Gastrocnemius medialis (tissue), 4 donors: ENCODE measurements around the gene NUP62CL.

Source experiments
- POLR2A ChIP-seq, 2 donors: fragments of 450-650 bp; IDR thresholded peaks; one replicate each; pipeline ENCODE4 v1.6.1; 2017; ENCODE audit warnings: antibody characterized with exemption in 2 of 2, mild to moderate bottlenecking in 2 of 2, moderate library complexity in 2 of 2
- TF ChIP-seq, protein P1 (sequence below), 5 experiments: fragments of 450-650 bp in 3 of 5; fragments of 200-600 bp in 2 of 5; sonication (generic) in 2 of 5; IDR thresholded peaks in 4 of 5; conservative IDR thresholded peaks in 1 of 5; 1 replicate in 4 of 5; 2 replicates in 1 of 5; pipeline ENCODE4 v1.5.1; 2016 to 2019; ENCODE audit warnings: antibody characterized with exemption in 5 of 5, mild to moderate bottlenecking in 3 of 5, moderate library complexity in 3 of 5

DNA sequence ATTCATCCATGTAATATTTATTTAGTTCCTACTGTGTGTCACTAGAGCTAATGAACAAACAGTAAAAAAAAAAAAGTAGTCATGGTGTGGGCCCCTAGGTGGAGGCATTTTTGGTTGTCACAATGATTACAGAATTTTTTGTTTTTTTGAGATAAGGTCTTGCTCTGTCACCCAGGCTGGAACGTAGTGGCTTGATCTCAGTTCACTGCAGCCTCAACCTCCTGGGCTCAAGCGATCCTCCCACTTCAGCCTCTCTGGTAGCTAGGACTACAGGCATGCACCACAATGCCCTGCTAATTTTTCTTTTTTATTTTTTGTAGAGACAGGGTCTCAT, 22.2 kb upstream of the NUP62CL start:
- no peak for TF ChIP-seq POLR2A (IDR thresholded peaks at IDR 0.05)
- TF ChIP-seq, protein P1, sequence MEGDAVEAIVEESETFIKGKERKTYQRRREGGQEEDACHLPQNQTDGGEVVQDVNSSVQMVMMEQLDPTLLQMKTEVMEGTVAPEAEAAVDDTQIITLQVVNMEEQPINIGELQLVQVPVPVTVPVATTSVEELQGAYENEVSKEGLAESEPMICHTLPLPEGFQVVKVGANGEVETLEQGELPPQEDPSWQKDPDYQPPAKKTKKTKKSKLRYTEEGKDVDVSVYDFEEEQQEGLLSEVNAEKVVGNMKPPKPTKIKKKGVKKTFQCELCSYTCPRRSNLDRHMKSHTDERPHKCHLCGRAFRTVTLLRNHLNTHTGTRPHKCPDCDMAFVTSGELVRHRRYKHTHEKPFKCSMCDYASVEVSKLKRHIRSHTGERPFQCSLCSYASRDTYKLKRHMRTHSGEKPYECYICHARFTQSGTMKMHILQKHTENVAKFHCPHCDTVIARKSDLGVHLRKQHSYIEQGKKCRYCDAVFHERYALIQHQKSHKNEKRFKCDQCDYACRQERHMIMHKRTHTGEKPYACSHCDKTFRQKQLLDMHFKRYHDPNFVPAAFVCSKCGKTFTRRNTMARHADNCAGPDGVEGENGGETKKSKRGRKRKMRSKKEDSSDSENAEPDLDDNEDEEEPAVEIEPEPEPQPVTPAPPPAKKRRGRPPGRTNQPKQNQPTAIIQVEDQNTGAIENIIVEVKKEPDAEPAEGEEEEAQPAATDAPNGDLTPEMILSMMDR (IDR thresholded peaks at IDR 0.05 in 4 of 5, conservative IDR thresholded peaks at IDR 0.05 in 1 of 5) = no peak
